HepG2 (cell line): ENCODE measurements around the gene TTLL8. TPM values are rescaled to one million over a fixed set of nuclear protein-coding genes. Genes with fewer than 3 reads are reported as not detected.

Experiments
- ATAC-seq: fragments of 200-7000 bp; cut with Tn5 transposase; 3 replicates; pipeline ENCODE4 v1.9.1; 2020; ENCODE audit warnings: mild to moderate bottlenecking, moderate library complexity
- BruUV-seq: library from RNA; stranded (reverse); fragments of 400-500 nt; replicated peaks from 2 replicates; lab custom pipeline; 2021; lab: Mats Ljungman, UMichigan
- CTCF ChIA-PET: fragments of 300-600 bp; formaldehyde crosslinking; extraction: SDS; loops from one replicate; lab custom pipeline; 2021; ENCODE audit warnings: low total read pairs, inconsistent platforms, low intra/inter-chr PET ratio; lab: Yijun Ruan, JAX
- POLR2A ChIA-PET: fragments of 350-600 bp; sonication (Branson Sonifier 250); formaldehyde crosslinking; loops from one replicate; lab custom pipeline; 2020; ENCODE audit warnings: antibody characterized with exemption, inconsistent platforms; lab: Yijun Ruan, JAX
- DNase-seq: peaks from one replicate; pipeline ENCODE4 v3.0.0-alpha.2; 2015; ENCODE audit warnings: low spot score
- FAIRE-seq: peaks from 3 replicates; lab custom pipeline; 2011; peaks lifted over from hg19 to GRCh38; lab: Jason Lieb, UNC
- H2AFZ ChIP-seq: one replicate; pipeline ENCODE4 v1.6.1; 2011; ENCODE audit warnings: low read length, inconsistent platforms
- H3K27ac ChIP-seq: fragments of 300-600 bp; 3 replicates; pipeline ENCODE4 v1.8.0; 2011; ENCODE audit warnings: mixed run types, mild to moderate bottlenecking, mixed read lengths, low read length, inconsistent platforms; ENCODE audit not compliant: insufficient read depth; ENCODE audit errors: extremely low read length
- H3K27me3 ChIP-seq, 2 experiments: fragments of 200-600 bp in 1 of 2; 2 replicates in 1 of 2; 3 replicates in 1 of 2; pipeline versions ENCODE4 v1.6.0 to v1.8.0; 2011; ENCODE audit warnings: low read length in 2 of 2, mild to moderate bottlenecking in 2 of 2, moderate library complexity in 2 of 2, inconsistent platforms in 1 of 2; ENCODE audit not compliant: insufficient read depth in 2 of 2, control insufficient read depth in 1 of 2
- H3K36me3 ChIP-seq, 2 experiments: fragments of 200-600 bp in 1 of 2; replicated peaks in 1 of 2; 2 replicates in 1 of 2; 3 replicates in 1 of 2; pipeline versions ENCODE4 v1.5.1 to v1.8.0; 2011; ENCODE audit warnings: low read length in 2 of 2, inconsistent platforms in 1 of 2; ENCODE audit not compliant: insufficient read depth in 2 of 2, control insufficient read depth in 1 of 2
- H3K4me1 ChIP-seq: 2 replicates; pipeline ENCODE4 v1.5.1; 2012; ENCODE audit warnings: low read length, inconsistent platforms; ENCODE audit not compliant: insufficient read depth
- H3K4me2 ChIP-seq: 2 replicates; pipeline ENCODE4 v1.6.0; 2011; ENCODE audit warnings: low read depth, low read length, inconsistent platforms
- H3K4me3 ChIP-seq, 3 experiments: fragments of 200-600 bp in 1 of 3; sonication (generic), shearing (Covaris generic) in 1 of 3; replicated peaks in 1 of 3; 2 replicates each; pipeline ENCODE4 v1.5.1; 2011 to 2016; ENCODE audit warnings: low read length in 3 of 3, inconsistent platforms in 2 of 3, low read depth in 2 of 3, mild to moderate bottlenecking in 2 of 3, control low read depth in 1 of 3, mixed read lengths in 1 of 3; ENCODE audit not compliant: insufficient read depth in 1 of 3
- H3K79me2 ChIP-seq: one replicate; pipeline ENCODE4 v1.6.1; 2011; ENCODE audit warnings: low read length, inconsistent platforms; ENCODE audit not compliant: insufficient read depth
- H3K9ac ChIP-seq: 2 replicates; pipeline ENCODE4 v1.6.0; 2011; ENCODE audit warnings: mild to moderate bottlenecking, low read depth, low read length, inconsistent platforms; ENCODE audit not compliant: insufficient read depth
- H3K9me3 ChIP-seq: 2 replicates; pipeline ENCODE4 v1.5.1; 2012; ENCODE audit warnings: mild to moderate bottlenecking, low read length
- H4K20me1 ChIP-seq: 2 replicates; pipeline ENCODE4 v1.6.0; 2011; ENCODE audit warnings: inconsistent platforms, mild to moderate bottlenecking, low read length, moderate library complexity; ENCODE audit not compliant: insufficient read depth
- ZNF337 ChIP-seq: sonication (generic); formaldehyde crosslinking; IDR thresholded peaks from 2 replicates; pipeline ENCODE4 v1.5.1; 2020; ENCODE audit warnings: missing genetic modification reagents, low read depth, mild to moderate bottlenecking, borderline replicate concordance
- ZNF552 ChIP-seq: sonication (generic); formaldehyde crosslinking; IDR thresholded peaks from 2 replicates; pipeline ENCODE4 v1.9.0; 2022; ENCODE audit warnings: missing genetic modification reagents, mild to moderate bottlenecking, borderline replicate concordance
- ZNF773 ChIP-seq: sonication (generic); formaldehyde crosslinking; IDR thresholded peaks from 2 replicates; pipeline ENCODE4 v1.4.0; 2020; ENCODE audit warnings: missing genetic modification reagents, borderline replicate concordance
- WGBS: methylation state at CpG from one replicate; pipeline ENCODE4 v1.1.6; 2017; ENCODE audit warnings: low lambda C conversion rate; 5-methylcytosine and 5-hydroxymethylcytosine counted together
- in situ Hi-C: cut with HindIII; loops from 2 replicates; pipeline ENCODE4 v1.10.0; 2017; ENCODE audit warnings: low pct_unique_long_range_greater_than_20kb; ENCODE audit not compliant: extremely low pct_ligation_motif_present
- intact Hi-C: fragments of 100-400 bp; cut with micrococcal nuclease; formaldehyde crosslinking; loops from one replicate; pipeline ENCODE4 v1.10.0; 2022; ENCODE audit not compliant: unreplicated experiment
- polyA plus RNA-seq, 8 experiments: library from polyadenylated mRNA; depleted of rRNA in 3 of 8; stranded (reverse) in 7 of 8; unstranded in 1 of 8; fragments of >200 nt; fragmentation: Illumina TruSeq in 4 of 8; extraction: Trizol in 4 of 8; gene quantifications; 2 replicates each; pipeline versions ENCODE4 v1.2.1 to v1.2.3, GENCODE V29; 2011 to 2016; ENCODE audit warnings: low read depth in 4 of 8, missing spikeins in 1 of 8, mixed read lengths in 1 of 8; ENCODE audit not compliant: insufficient read depth in 1 of 8
- total RNA-seq, 5 experiments: library from RNA; depleted of rRNA; stranded (reverse); fragments of >200 nt; fragmentation: Illumina TruSeq; extraction: Trizol; gene quantifications; 2 replicates each; pipeline ENCODE4 v1.2.3, GENCODE V29; 2016; ENCODE audit warnings: low read depth in 1 of 5
- TF ChIP-seq, protein P1 (sequence below): sonication (generic); formaldehyde crosslinking; IDR thresholded peaks from 2 replicates; pipeline ENCODE4 v1.4.0; 2020; ENCODE audit warnings: missing genetic modification reagents

The TTLL8 gene
- total and polyA plus RNA-seq, 2 of the 13 experiments (the other 11 are each of a cell fraction or from before 2014, with no cell fraction given), result not detected

DNA sequence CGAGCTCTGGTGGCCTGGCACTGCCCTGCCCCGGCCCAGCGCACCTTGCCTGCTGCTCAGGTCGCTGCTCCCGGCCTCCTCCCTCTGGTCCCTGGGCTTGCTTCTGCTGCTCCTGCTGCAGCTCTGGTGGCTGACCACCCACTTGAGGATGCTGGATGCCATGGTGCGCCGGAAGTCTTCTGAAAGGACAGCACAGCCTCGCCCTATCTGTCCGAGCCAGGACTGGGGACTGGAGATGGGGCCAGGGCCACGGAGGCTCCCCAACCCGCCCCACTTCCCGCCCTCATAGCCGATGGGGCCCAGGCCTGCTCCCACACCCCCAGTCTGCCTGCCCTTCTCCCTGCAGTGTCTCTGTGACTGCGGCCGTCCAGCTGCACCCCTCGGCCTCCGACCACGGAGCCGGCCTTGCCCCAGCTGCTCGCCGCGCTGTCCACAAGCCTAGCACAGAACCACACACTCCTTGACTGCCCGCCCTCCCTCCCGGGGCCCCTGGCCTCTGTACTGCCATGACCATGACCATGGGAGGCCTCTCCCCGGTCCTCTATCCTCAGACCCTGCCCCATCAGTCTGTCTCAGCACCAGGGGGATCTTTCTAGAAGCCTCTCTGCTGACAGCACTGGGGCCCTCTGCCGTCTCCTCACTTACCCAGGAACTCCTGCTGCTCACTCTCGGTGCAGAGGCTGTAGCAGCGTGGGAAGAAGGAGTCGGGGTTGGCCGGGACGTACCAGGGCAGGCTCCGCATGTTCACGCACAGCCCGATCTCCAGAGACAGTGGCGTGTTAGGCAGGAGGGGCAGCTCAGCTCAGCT lies 12.7 kb downstream of the TTLL8 start (continued):
- TF ChIP-seq ZNF552 (CRISPR knock-in tag) (no peak), ZNF773 (CRISPR knock-in tag) (no peak)

DNA sequence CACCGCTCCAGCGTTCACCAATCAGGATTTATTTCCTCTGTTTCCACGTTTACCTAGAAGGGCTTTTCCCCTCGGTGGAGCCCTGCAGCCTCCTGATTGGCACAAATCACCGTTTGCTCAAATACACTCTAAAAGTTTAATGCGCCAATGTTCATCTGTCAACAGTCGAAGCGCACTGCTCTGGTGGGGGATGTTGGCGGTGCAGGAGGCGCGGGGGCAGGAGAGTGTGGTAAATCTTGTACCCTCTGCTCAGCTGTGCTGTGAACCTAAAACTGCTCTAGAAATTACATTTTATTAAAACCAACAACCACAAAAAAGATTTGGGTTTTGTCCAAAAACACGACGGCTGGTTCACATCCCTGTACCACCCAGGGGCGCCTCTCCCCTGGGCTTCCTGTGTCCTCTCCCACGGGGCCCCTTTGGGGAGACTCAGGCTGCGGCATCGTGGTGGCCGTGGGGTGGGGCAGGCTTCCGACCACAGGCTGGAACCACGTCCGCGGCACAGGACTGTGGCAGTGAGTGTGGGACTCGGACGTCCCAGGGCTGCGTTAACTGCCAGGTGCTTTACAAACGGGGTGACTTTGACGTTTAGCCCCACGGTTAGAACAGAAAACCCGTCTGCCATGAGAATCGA lies 13.5 kb downstream of the TTLL8 start:
- no peak for TF ChIP-seq ZNF337
- TF ChIP-seq, protein P1, sequence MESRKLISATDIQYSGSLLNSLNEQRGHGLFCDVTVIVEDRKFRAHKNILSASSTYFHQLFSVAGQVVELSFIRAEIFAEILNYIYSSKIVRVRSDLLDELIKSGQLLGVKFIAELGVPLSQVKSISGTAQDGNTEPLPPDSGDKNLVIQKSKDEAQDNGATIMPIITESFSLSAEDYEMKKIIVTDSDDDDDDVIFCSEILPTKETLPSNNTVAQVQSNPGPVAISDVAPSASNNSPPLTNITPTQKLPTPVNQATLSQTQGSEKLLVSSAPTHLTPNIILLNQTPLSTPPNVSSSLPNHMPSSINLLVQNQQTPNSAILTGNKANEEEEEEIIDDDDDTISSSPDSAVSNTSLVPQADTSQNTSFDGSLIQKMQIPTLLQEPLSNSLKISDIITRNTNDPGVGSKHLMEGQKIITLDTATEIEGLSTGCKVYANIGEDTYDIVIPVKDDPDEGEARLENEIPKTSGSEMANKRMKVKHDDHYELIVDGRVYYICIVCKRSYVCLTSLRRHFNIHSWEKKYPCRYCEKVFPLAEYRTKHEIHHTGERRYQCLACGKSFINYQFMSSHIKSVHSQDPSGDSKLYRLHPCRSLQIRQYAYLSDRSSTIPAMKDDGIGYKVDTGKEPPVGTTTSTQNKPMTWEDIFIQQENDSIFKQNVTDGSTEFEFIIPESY (CRISPR knock-in tag), result peak; percentile 47; the same call in 1 of the 2 replicates
- no peak overlapping the region for H3K27ac ChIP-seq
- H3K9me3 ChIP-seq, result no peaks in the 10 kb centered on the region
- DNase-seq (no peak), FAIRE-seq (no peak), ATAC-seq (no peak)
- CTCF ChIA-PET, result no interaction called here
- H3K4me2 ChIP-seq, result no peak overlapping the region
- no peaks in the 10 kb centered on the region for H4K20me1 ChIP-seq
- H2AFZ ChIP-seq, result no peak overlapping the region
- intact Hi-C loops, result no loop called here
- no TSS peak for BruUV-seq
- 47% methylated on average over 17 of the region's 30 CpGs for WGBS
- POLR2A ChIA-PET, result no interaction called here
- in situ Hi-C loops, result no loop called here
- H3K79me2 ChIP-seq, result no peaks in the 10 kb centered on the region
- H3K4me3 ChIP-seq, result no peak overlapping the region
- no peaks in the 10 kb centered on the region for H3K4me1 ChIP-seq
- peaks cover 3 to 66% of the 10 kb centered on the region in 2 experiments for H3K27me3 ChIP-seq
- no peaks in the 10 kb centered on the region for H3K36me3 ChIP-seq
- H3K9ac ChIP-seq, result no peak overlapping the region
